ENCODE measurements around the gene BPIFA3.
A peak's percentile ranks its signal among the peaks of the same experiment; 100 is the strongest.
"Not testable (repeated sequence)": the region's sequence is repeated elsewhere in the genome, so short reads cannot be mapped to it uniquely, and the experiment has no call there.

BPIFA3 gene

GRCh38 chr20:33217052-33217451, at the start of gene BPIFA3:
Gene BPIFA3, plus strand, starts transcription at chr20:33217352. Its CDS starts 185 bp downstream, at chr20:33217537.
- DNase-seq, result no peak

GRCh38 chr20:33167859-33168258, 49.3 kb upstream of the BPIFA3 start, which contains the start of gene BPIFA2:
Gene BPIFA2, plus strand, starts transcription at chr20:33168159. Its CDS starts 987 bp downstream, at chr20:33169146.
- DNase-seq, result no peak

- no peak for DNase-seq
Measured at GRCh38 chr20:33169176-33169794, 47.9 kb upstream of the BPIFA3 start.

GRCh38 chr20:33172781-33173180, 44.4 kb upstream of the BPIFA3 start:
- no peak for DNase-seq

- no peak for DNase-seq
Measured at GRCh38 chr20:33175123-33175522, 42.0 kb upstream of the BPIFA3 start.

GRCh38 chr20:33176101-33176500, 41.1 kb upstream of the BPIFA3 start:
- no peak for DNase-seq

GRCh38 chr20:33177866-33178265, 39.3 kb upstream of the BPIFA3 start:
- no peak for DNase-seq

GRCh38 chr20:33178726-33179125, 38.4 kb upstream of the BPIFA3 start:
- no peak for DNase-seq

- DNase-seq, result no peak
Measured at GRCh38 chr20:33180169-33180568, 37.0 kb upstream of the BPIFA3 start.

- no peak for DNase-seq
Measured at GRCh38 chr20:33181482-33182093, 35.6 kb upstream of the BPIFA3 start.

- no peak for DNase-seq
Measured at GRCh38 chr20:33183312-33183711, 33.8 kb upstream of the BPIFA3 start.

GRCh38 chr20:33185031-33185590, 32.0 kb upstream of the BPIFA3 start:
- DNase-seq, result not testable (repeated sequence)

- no peak for DNase-seq
Measured at GRCh38 chr20:33187491-33187890, 29.7 kb upstream of the BPIFA3 start.

GRCh38 chr20:33188421-33188820, 28.7 kb upstream of the BPIFA3 start:
- DNase-seq, result no peak

- DNase-seq, result no peak
Measured at GRCh38 chr20:33191484-33191883, 25.7 kb upstream of the BPIFA3 start.

GRCh38 chr20:33191955-33192354, 25.2 kb upstream of the BPIFA3 start:
- no peak for DNase-seq

GRCh38 chr20:33192912-33193501, 24.1 kb upstream of the BPIFA3 start:
- no peak for DNase-seq

- DNase-seq, result no peak
Measured at GRCh38 chr20:33199026-33199425, 18.1 kb upstream of the BPIFA3 start.

GRCh38 chr20:33202451-33202850, 14.7 kb upstream of the BPIFA3 start:
- DNase-seq, result no peak

GRCh38 chr20:33203444-33203843, 13.7 kb upstream of the BPIFA3 start:
- DNase-seq, result no peak

- DNase-seq, result peak; percentile 61
Measured at GRCh38 chr20:33209789-33210188, 7.4 kb upstream of the BPIFA3 start.

GRCh38 chr20:33210371-33210770, 6.8 kb upstream of the BPIFA3 start:
- no peak for DNase-seq

- DNase-seq, result peak; percentile 9
Measured at GRCh38 chr20:33211817-33212424, 5.2 kb upstream of the BPIFA3 start.

GRCh38 chr20:33224399-33224798, 7.2 kb downstream of the BPIFA3 start:
- DNase-seq, result no peak
